NCI-H524 (cell line): ENCODE results near the gene MSI2.
A peak's percentile ranks its signal among the peaks of the same experiment; 100 is the strongest.

Experiments used
- DNase-seq, 2 experiments: peaks; one replicate each; lab custom pipeline; 2025; lab: John Stamatoyannopoulos, UW

The MSI2 gene

GRCh38 chr17:57527221-57528057 lies 271.1 kb downstream of the MSI2 start:
- peak; percentile 71 to 84 for DNase-seq

- no peak for DNase-seq
Measured at GRCh38 chr17:57528058-57528451, 271.7 kb downstream of the MSI2 start.

- no peak for DNase-seq
Measured at GRCh38 chr17:57530026-57530425, 273.7 kb downstream of the MSI2 start.

GRCh38 chr17:57530508-57530907 lies 274.2 kb downstream of the MSI2 start:
- no peak for DNase-seq

GRCh38 chr17:57531078-57531477 lies 274.8 kb downstream of the MSI2 start:
- no peak for DNase-seq

GRCh38 chr17:57531648-57532504 lies 275.6 kb downstream of the MSI2 start:
- no peak for DNase-seq

GRCh38 chr17:57532556-57532955 lies 276.2 kb downstream of the MSI2 start:
- DNase-seq, result no peak

- no peak for DNase-seq
Measured at GRCh38 chr17:57532966-57533365, 276.6 kb downstream of the MSI2 start.

- DNase-seq, result no peak
Measured at GRCh38 chr17:57533684-57534305, 277.5 kb downstream of the MSI2 start.

GRCh38 chr17:57534863-57535248 lies 278.5 kb downstream of the MSI2 start:
- no peak for DNase-seq

- DNase-seq, result peak; percentile 88 to 98
Measured at GRCh38 chr17:57535249-57535966, 279.1 kb downstream of the MSI2 start.

GRCh38 chr17:57536289-57536688 lies 280.0 kb downstream of the MSI2 start:
- DNase-seq, result peak; percentile 60 to 88

- no peak for DNase-seq
Measured at GRCh38 chr17:57536789-57537523, 280.6 kb downstream of the MSI2 start.

- no peak for DNase-seq
Measured at GRCh38 chr17:57537524-57538410, 281.4 kb downstream of the MSI2 start.

- no peak for DNase-seq
Measured at GRCh38 chr17:57538736-57539456, 282.6 kb downstream of the MSI2 start.

- peak; percentile 84 to 87 for DNase-seq
Measured at GRCh38 chr17:57539529-57540301, 283.4 kb downstream of the MSI2 start.

GRCh38 chr17:57540596-57540995 lies 284.3 kb downstream of the MSI2 start:
- no peak for DNase-seq

- no peak for DNase-seq
Measured at GRCh38 chr17:57541049-57541448, 284.7 kb downstream of the MSI2 start.
